Gastrocnemius medialis (tissue), 4 donors: Measurements from ENCODE around the gene CCDC85C. TPM values are rescaled to one million over a fixed set of nuclear protein-coding genes. Genes with fewer than 3 reads are reported as not detected.

Source experiments
- ATAC-seq, 2 donors: fragments of 150-250 bp; one replicate each; pipeline ENCODE4 v1.9.1; 2016
- DNase-seq, 2 donors: peaks; one replicate each; pipeline ENCODE4 v3.0.0-alpha.2; 2019
- H3K27ac ChIP-seq, 4 donors: fragments of 200-600 bp; sonication (generic); 1 replicate in 1 of 4; 2 replicates in 3 of 4; pipeline ENCODE4 v1.5.1; 2016 to 2018; ENCODE audit warnings: mild to moderate bottlenecking in 2 of 4, moderate library complexity in 1 of 4
- H3K27me3 ChIP-seq, 3 donors: fragments of 200-600 bp; sonication (generic) in 2 of 3; 1 replicate in 1 of 3; 2 replicates in 2 of 3; pipeline versions ENCODE4 v1.5.1 to v1.6.0; 2016 to 2019; ENCODE audit warnings: mild to moderate bottlenecking in 1 of 3, moderate library complexity in 1 of 3
- H3K36me3 ChIP-seq, 2 donors: fragments of 200-600 bp; sonication (generic) in 1 of 2; one replicate each; pipeline ENCODE4 v1.5.1; 2017 to 2018
- H3K4me1 ChIP-seq, 2 donors: fragments of 200-600 bp; sonication (generic) in 1 of 2; one replicate each; pipeline ENCODE4 v1.5.1; 2016 to 2017; ENCODE audit warnings: mild to moderate bottlenecking in 2 of 2
- H3K4me3 ChIP-seq, 4 donors: fragments of 200-600 bp; sonication (generic) in 3 of 4; 1 replicate in 1 of 4; 2 replicates in 3 of 4; pipeline ENCODE4 v1.5.1; 2016 to 2019; ENCODE audit warnings: mild to moderate bottlenecking in 2 of 4
- H3K9me3 ChIP-seq, 3 donors: fragments of 200-600 bp; sonication (generic) in 2 of 3; 1 replicate in 1 of 3; 2 replicates in 2 of 3; pipeline ENCODE4 v1.5.1; 2016 to 2019
- POLR2A ChIP-seq, 2 donors: fragments of 450-650 bp; IDR thresholded peaks; one replicate each; pipeline ENCODE4 v1.6.1; 2017; ENCODE audit warnings: antibody characterized with exemption in 2 of 2, mild to moderate bottlenecking in 2 of 2, moderate library complexity in 2 of 2
- in situ Hi-C, 4 donors: fragments of 200-750 bp; cut with MboI; loops; one replicate each; pipeline versions ENCODE4 v1.15.0 to v1.8.0; 2017; ENCODE audit warnings: low sequenced_read_pairs in 4 of 4
- intact Hi-C: fragments of 100-400 bp; cut with DNase I; formaldehyde crosslinking; loops from one replicate; pipeline ENCODE4 v1.15.1; 2023; ENCODE audit warnings: low total_unique reads
- total RNA-seq, 4 donors: library from RNA; depleted of rRNA; stranded (reverse); fragments of >200 nt; gene quantifications; one replicate each; pipeline versions ENCODE4 v1.1.0 to v1.2.3, GENCODE V29; 2016
- TF ChIP-seq, protein P1 (sequence below), 5 experiments: fragments of 450-650 bp in 3 of 5; fragments of 200-600 bp in 2 of 5; sonication (generic) in 2 of 5; IDR thresholded peaks in 4 of 5; conservative IDR thresholded peaks in 1 of 5; 1 replicate in 4 of 5; 2 replicates in 1 of 5; pipeline ENCODE4 v1.5.1; 2016 to 2019; ENCODE audit warnings: antibody characterized with exemption in 5 of 5, mild to moderate bottlenecking in 3 of 5, moderate library complexity in 3 of 5

Gene CCDC85C
- total RNA-seq, 4 donors from 2014 or later: 7.9 to 32.8 (median 15.4) TPM

DNA sequence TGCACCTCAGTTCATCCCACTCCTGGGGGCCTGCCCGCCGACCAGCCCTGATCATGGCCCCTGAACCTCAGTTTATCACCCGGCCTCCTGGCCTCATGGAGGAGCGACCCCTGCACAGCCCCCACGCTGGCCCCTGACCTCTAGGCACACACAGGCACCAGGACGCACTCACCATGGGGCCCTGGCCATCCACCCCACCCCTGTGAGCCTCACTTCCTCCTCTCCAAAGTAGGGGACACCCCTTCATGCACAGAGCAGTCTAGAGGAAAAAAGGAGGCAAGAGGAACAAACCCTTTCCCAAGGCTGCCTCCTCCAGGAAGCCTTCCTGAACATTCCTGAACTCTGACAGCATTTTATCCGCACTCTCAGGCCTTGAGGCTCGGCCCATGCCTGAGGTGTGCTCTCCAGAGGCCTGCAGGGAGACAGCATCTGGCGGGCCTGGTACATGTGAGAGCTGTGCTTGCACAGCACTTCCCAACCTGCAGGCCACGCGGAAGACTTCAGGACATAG, 83.4 kb downstream of the CCDC85C start:
- in situ Hi-C loops: loop anchor here (5.0 to 10.0 kb wide), 3 partner anchors 104 to 114 kb away; no protein-coding TSS in a partner anchor
- H3K27me3 ChIP-seq: no peaks in the 10 kb centered on the region
- DNase-seq: no peak
- no peak for TF ChIP-seq POLR2A (IDR thresholded peaks at IDR 0.05)
- TF ChIP-seq, protein P1, sequence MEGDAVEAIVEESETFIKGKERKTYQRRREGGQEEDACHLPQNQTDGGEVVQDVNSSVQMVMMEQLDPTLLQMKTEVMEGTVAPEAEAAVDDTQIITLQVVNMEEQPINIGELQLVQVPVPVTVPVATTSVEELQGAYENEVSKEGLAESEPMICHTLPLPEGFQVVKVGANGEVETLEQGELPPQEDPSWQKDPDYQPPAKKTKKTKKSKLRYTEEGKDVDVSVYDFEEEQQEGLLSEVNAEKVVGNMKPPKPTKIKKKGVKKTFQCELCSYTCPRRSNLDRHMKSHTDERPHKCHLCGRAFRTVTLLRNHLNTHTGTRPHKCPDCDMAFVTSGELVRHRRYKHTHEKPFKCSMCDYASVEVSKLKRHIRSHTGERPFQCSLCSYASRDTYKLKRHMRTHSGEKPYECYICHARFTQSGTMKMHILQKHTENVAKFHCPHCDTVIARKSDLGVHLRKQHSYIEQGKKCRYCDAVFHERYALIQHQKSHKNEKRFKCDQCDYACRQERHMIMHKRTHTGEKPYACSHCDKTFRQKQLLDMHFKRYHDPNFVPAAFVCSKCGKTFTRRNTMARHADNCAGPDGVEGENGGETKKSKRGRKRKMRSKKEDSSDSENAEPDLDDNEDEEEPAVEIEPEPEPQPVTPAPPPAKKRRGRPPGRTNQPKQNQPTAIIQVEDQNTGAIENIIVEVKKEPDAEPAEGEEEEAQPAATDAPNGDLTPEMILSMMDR (IDR thresholded peaks at IDR 0.05 in 4 of 5, conservative IDR thresholded peaks at IDR 0.05 in 1 of 5): no peak
- H3K36me3 ChIP-seq: no peaks in the 10 kb centered on the region
- no peak overlapping the region for H3K27ac ChIP-seq
- ATAC-seq: no peak
- no peaks in the 10 kb centered on the region for H3K9me3 ChIP-seq
- no peaks in the 10 kb centered on the region for H3K4me1 ChIP-seq
- intact Hi-C loops: no loop called here
- no peak overlapping the region for H3K4me3 ChIP-seq

DNA sequence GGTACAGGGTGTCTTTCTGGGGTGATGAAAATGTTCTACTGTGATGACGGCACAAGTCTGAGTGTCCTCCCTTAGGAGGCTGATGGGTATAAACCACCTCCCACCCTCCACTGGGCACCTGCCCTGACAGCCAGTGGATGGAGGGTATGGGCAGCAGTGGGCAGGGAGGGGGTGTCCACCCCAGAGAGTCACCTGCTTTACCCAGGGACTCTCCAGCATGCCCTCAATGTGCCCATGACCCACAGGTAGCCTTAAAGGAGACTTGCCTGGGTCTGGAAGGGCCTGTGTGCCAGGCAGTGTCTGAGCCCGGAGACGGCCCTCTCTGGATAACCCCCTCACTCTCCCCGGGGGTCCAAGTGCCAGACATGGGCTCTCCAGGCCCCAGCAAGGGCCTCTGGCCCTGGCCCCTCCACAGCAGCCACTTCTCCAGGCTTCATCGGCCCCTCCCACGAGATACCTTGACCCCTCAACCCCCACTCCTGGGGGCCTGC, 84.0 kb downstream of the CCDC85C start:
- ATAC-seq: no peak
- H3K36me3 ChIP-seq: no peaks in the 10 kb centered on the region
- no peaks in the 10 kb centered on the region for H3K9me3 ChIP-seq
- no peaks in the 10 kb centered on the region for H3K27me3 ChIP-seq
- H3K4me1 ChIP-seq: no peaks in the 10 kb centered on the region
- no peak overlapping the region for H3K27ac ChIP-seq
- no peak overlapping the region for H3K4me3 ChIP-seq
- intact Hi-C loops: no loop called here
- in situ Hi-C loops: loop anchor here (5.0 to 10.0 kb wide), 3 partner anchors 105 to 115 kb away; no protein-coding TSS in a partner anchor
- TF ChIP-seq, protein P1 (IDR thresholded peaks at IDR 0.05 in 4 of 5, conservative IDR thresholded peaks at IDR 0.05 in 1 of 5): no peak
- no peak for TF ChIP-seq POLR2A (IDR thresholded peaks at IDR 0.05)
- DNase-seq: no peak

DNA sequence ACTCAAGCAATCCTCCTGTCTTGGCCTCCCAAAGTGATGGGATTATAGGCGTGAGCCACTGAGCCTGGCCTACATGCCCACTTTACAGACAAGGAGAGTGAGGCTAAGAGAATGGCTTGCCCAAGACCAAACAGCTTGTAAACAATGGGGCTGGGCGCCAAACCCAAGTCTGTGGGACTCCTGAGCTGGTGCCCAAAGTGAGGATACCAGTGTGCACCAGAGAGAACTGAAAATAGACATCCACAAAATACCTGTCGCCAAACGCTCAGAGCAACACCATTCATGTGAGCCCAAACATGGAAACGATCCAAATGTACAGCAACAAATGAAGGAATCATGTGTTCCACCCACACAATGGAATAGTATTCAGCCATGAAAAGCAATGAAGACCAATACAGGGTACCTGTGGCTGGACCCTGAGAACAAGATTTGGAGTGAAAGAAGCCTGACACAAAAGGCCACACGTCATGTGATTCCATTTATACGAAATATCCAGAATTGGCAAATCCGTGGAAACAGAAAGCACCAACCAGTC, 84.6 kb downstream of the CCDC85C start:
- DNase-seq (peak in 1 of 2 donors; percentile 6), ATAC-seq (no peak)
- Histone ChIP-seq H3K4me1 (no peaks in the 10 kb centered on the region), H3K27ac (no peak overlapping the region), H3K9me3 (no peaks in the 10 kb centered on the region), H3K36me3 (no peaks in the 10 kb centered on the region), H3K4me3 (no peak overlapping the region), H3K27me3 (no peaks in the 10 kb centered on the region)
- intact Hi-C loops: no loop called here
- no peak for TF ChIP-seq POLR2A (IDR thresholded peaks at IDR 0.05)
- TF ChIP-seq, protein P1 (IDR thresholded peaks at IDR 0.05 in 4 of 5, conservative IDR thresholded peaks at IDR 0.05 in 1 of 5): no peak
- in situ Hi-C loops: no loop called here

DNA sequence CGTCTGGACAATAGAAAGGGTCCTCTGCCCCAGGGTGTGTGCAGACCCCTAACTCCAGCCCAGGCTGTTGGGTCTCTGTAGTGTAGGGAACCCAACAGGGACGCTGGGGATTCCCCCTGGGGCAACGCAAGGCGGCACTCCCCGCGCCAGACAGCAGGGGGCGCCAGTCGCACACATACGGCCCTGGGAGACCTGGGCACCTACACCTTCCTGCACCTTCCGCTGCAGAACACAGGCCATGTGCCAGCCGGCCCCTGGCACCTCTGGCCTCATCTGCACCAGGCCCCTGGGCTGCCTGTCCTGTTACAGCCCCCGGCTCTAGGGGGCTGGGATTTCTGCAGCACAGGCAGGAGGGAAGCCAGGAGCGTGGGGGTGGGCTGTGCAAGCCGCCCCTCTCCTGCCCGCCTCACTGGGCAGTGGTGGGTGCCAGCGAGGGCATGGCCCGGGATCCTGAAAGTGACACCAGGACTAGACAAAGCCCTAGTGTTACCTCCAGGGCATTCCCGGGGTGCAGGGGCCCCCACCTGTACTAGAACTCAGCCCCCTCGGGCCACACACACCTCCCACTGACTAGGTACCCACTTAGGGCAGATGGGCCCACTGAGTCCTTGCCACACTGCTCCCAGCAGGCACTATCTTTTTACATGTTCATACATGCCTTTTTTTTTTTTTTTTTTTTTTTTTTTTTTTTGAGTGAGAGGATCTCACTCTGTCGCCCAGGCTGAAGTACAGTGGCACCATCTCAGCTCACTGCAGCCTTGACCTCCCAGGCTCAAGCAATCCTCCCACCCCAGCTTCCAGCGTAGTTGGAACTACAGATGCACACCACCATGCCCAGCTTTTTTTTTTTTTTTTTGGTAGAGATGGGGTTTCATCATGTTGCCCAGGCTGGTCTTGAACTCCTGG, 85.3 kb downstream of the CCDC85C start:
- DNase-seq (peak; percentile 27 to 60), ATAC-seq (peak; percentile 66 to 68)
- TF ChIP-seq, protein P1 (IDR thresholded peaks at IDR 0.05 in 4 of 5, conservative IDR thresholded peaks at IDR 0.05 in 1 of 5): peak; percentile 90 to 99 (median 95)
- TF ChIP-seq POLR2A (IDR thresholded peaks at IDR 0.05): no peak
- Histone ChIP-seq H3K4me1 (no peaks in the 10 kb centered on the region), H3K27ac (no peak overlapping the region), H3K36me3 (no peaks in the 10 kb centered on the region), H3K4me3 (no peak overlapping the region), H3K9me3 (no peaks in the 10 kb centered on the region), H3K27me3 (no peaks in the 10 kb centered on the region)
- in situ Hi-C loops (no loop called here), intact Hi-C loops (loop anchor here (1.0 kb wide), 1 partner anchor 110 kb away; no protein-coding TSS in a partner anchor)
